HL-60 (cell line): ENCODE results near the gene CLDN19.

ENCODE experiments used
- CTCF ChIP-seq: IDR thresholded peaks from one replicate; pipeline ENCODE4 v1.5.1; 2011; ENCODE audit warnings: low read length, control low read depth, inconsistent platforms; ENCODE audit not compliant: insufficient read depth
- POLR2AphosphoS5 ChIP-seq: IDR thresholded peaks from 2 replicates; pipeline ENCODE4 v1.6.1; 2012; ENCODE audit warnings: low read depth
- SPI1 ChIP-seq: IDR thresholded peaks from 2 replicates; pipeline ENCODE4 v1.6.1; 2012; ENCODE audit warnings: low read depth, mild to moderate bottlenecking, borderline replicate concordance

GRCh38 chr1:42691157-42691498 lies 48.9 kb downstream of the CLDN19 start:
- TF ChIP-seq POLR2AphosphoS5: no peak
- no peak for TF ChIP-seq CTCF
- TF ChIP-seq SPI1: no peak
